ENCODE measurements around the gene AKR1D1.

The AKR1D1 gene

GRCh38 chr7:138161600-138162081 is 85.4 kb downstream of the AKR1D1 start:
- FAIRE-seq (peak; percentile 100), DNase-seq (ENCODE audit: insufficient read length, low spot score) (peak; percentile 78)

GRCh38 chr7:138162236-138162635 is 86.0 kb downstream of the AKR1D1 start:
- DNase-seq (ENCODE audit: insufficient read length, low spot score) = no peak
- FAIRE-seq = no peak

- FAIRE-seq (no peak), DNase-seq (ENCODE audit: insufficient read length, low spot score) (no peak)
Observed at GRCh38 chr7:138163800-138164199, 87.5 kb downstream of the AKR1D1 start.

GRCh38 chr7:138164804-138165203 is 88.5 kb downstream of the AKR1D1 start:
- DNase-seq (ENCODE audit: insufficient read length, low spot score) (no peak), FAIRE-seq (no peak)

- FAIRE-seq (no peak), DNase-seq (ENCODE audit: insufficient read length, low spot score) (no peak)
Observed at GRCh38 chr7:138166681-138167080, 90.4 kb downstream of the AKR1D1 start.

GRCh38 chr7:138167222-138167621 is 91.0 kb downstream of the AKR1D1 start:
- peak; percentile 52 for FAIRE-seq
- DNase-seq (ENCODE audit: insufficient read length, low spot score) = no peak

- DNase-seq (ENCODE audit: insufficient read length, low spot score) = no peak
- peak; percentile 45 for FAIRE-seq
Observed at GRCh38 chr7:138167869-138168296, 91.6 kb downstream of the AKR1D1 start.
